HG02840 (cell line): ENCODE results near the gene ZNF142.
A peak's percentile ranks its signal among the peaks of the same experiment; 100 is the strongest.
"Not testable (repeated sequence)": the region's sequence is repeated elsewhere in the genome, so short reads cannot be mapped to it uniquely, and the experiment has no call there.

Source experiments
- ATAC-seq: cut with Tn5 transposase; IDR thresholded peaks from one replicate; pipeline ENCODE4 v1.9.1; 2021; ENCODE audit warnings: mild to moderate bottlenecking, moderate library complexity, moderate number of reproducible peaks; ENCODE audit not compliant: unreplicated experiment, low FRiP score

The ZNF142 gene, protein sequence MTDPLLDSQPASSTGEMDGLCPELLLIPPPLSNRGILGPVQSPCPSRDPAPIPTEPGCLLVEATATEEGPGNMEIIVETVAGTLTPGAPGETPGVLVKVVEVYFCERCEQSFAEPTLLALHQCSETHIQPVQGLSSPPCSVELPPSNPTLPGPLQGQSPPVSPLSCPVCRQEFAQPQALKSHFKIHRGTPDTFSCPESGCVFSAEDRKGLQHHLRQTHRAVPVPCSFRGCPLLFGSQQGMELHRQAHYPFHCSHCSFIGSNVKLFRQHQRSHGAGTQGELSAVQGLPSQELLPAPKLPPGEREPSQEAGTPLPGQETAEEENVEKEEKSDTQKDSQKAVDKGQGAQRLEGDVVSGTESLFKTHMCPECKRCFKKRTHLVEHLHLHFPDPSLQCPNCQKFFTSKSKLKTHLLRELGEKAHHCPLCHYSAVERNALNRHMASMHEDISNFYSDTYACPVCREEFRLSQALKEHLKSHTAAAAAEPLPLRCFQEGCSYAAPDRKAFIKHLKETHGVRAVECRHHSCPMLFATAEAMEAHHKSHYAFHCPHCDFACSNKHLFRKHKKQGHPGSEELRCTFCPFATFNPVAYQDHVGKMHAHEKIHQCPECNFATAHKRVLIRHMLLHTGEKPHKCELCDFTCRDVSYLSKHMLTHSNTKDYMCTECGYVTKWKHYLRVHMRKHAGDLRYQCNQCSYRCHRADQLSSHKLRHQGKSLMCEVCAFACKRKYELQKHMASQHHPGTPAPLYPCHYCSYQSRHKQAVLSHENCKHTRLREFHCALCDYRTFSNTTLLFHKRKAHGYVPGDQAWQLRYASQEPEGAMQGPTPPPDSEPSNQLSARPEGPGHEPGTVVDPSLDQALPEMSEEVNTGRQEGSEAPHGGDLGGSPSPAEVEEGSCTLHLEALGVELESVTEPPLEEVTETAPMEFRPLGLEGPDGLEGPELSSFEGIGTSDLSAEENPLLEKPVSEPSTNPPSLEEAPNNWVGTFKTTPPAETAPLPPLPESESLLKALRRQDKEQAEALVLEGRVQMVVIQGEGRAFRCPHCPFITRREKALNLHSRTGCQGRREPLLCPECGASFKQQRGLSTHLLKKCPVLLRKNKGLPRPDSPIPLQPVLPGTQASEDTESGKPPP (N-terminal part only)

DNA sequence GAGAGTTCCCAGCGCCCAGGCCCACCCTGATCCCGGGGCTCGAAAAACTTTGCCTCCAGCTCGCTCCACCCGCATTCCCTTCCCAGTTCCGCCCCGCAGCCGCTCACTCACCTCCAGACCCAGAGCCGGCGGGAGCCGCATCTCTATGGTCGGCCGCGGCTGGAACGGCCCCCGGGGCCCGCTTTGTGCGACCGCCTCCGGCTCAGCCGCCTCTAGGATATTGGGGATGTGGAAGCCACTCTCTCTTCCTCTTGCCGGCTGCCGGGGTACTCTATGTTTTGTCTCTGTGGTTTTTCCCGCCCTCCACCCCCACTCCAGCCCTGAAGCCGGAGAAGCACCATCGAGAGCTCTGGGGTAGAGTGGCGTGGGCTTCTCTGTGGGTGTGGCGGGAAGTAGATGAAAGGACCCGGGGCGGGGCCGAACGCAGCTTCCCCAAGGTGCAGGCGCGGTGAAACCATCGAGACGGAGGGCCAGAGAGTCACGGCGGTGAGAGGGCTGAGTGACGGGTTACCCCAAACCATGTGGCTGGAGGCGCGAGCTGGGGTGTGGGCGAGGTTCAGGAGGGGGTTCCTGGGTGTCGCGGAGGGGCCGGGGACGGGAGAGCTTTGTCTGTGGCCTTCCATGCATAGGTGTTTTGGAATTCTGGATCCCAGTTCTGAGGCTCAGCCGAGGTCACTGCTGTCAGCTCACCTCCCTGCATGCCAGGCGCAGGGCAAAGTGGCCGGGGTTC lies at the start of gene ZNF142, which contains the start of gene BCS1L:
TSS of gene ZNF142 (minus strand) at position 366 of the 730 bp plus-strand sequence. CDS start 3,194 bp downstream, outside the sequence.
TSS of gene BCS1L (plus strand) at position 426 of the 730 bp plus-strand sequence. CDS start 1,305 bp downstream, outside the sequence.
- ATAC-seq: peak; percentile 93

DNA sequence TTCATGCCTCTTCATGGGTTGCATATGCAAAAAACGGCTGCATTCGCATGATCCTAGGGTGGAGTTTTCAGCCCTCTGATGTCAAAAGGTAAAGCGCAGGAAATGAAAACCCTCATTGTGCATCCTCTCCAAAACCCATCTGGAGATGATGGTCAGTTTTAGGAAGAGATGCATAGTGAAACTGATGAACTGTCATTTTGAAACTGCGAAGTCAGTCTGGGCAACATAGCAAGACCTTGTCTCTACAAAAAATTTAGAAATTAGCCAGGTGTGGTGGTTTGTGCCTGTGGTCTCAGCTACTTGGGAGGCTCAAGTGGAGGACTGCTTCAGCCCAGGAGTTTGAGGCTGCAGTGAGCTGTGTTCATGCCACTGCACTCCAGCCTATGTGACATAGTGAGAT lies 48.7 kb upstream of the ZNF142 start:
- ATAC-seq: no peak

DNA sequence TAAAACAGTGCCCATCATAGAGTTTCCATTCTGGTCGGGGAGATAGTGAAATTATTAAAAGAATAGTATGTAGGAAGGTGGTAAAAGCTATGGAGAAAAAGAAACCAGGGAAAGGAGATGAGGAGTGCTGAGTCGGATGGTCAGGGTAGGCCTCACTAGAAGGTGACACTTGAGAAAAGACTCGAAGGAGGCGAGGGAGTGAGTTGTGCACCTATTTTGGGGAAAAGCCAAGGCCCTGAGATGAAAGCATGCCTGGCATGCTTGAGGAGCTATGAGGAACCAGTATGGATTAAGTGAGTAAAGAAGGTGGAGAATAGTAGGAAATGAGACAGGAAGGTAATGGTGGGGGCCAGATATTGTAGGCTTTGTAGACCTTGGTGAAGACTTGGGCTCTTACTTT lies 43.9 kb upstream of the ZNF142 start:
- ATAC-seq: no peak

DNA sequence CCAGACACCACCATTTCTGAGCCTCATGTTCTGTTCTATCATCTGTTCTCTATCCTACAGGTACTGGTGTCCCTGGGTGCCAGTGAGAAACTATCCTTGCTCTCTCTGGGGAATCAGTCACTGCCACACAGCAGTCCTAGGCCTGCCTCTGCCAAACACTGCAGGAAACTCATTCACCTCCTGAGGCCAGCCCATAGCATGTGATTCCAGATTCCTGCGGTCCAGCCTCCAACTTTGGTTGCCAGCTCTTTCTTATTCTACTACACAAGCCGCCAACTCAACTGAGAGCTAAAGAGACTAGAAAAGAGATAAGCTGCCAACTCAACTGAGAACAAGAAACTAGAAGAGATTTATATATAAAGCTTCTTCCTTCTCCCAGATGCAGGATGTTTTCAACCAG lies 42.4 kb upstream of the ZNF142 start:
- no peak for ATAC-seq

DNA sequence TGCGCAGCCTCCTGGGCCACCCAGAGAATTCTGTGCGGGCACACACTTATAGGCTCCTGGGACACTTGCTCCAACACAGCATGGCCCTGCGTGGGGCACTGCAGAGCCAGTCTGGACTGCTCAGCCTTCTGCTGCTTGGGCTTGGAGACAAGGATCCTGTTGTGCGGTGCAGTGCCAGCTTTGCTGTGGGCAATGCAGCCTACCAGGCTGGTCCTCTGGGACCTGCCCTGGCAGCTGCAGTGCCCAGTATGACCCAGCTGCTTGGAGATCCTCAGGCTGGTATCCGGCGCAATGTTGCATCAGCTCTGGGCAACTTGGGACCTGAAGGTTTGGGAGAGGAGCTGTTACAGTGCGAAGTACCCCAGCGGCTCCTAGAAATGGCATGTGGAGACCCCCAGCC lies 39.5 kb upstream of the ZNF142 start:
- no peak for ATAC-seq

DNA sequence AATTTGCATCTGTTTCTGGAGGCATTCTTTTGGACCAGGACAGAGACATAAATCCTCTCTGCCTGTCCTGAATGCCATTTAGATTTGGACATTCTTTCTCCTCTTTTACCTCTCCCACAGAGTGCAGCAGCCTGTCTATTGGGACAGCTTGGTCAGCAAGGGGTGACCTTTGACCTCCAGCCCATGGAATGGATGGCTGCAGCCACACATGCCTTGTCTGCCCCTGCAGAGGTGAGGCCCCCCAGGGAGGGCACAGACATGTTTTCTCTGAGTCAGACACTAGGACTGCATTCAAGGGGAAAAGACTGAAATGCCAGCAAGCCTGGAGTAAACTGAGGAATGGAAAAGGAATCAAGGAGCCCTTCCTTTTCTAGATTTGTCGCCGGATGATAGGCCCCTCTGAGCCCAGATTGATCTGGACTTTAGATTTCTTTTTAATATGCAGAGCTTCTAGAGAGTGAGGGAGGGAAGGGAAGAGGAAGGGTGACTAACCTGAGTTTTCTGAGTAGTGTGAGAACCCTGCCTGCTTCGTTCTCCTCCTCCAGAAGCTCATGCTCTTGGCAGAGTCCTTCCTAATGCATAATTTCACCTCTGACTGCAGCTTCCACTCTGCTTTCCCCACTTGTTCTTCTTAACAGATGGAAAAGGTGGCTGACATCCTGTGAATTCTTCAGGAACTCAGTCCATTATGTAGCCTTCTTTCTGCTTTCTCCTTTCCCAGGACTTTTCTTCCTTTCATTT lies 35.2 kb upstream of the ZNF142 start:
- no peak for ATAC-seq

DNA sequence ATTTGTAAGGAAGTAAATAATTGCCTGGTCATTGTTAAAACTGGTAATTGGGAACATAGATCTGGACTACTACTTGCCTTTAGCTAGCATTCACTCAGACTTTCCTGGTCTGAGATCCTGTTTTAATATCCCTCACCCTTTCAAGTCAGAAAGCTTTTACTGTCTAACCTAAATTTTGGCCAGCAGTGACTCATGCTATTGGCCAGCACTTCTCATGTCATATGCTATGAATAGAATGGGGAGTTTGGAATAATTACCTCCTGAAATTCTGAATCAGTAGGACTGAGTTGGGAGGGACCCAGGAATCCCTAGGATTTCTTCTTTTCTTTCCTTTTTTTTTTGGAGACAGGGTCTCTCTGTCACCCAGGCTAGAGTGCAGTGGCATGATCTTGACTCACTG lies 31.8 kb upstream of the ZNF142 start:
- ATAC-seq: no peak

DNA sequence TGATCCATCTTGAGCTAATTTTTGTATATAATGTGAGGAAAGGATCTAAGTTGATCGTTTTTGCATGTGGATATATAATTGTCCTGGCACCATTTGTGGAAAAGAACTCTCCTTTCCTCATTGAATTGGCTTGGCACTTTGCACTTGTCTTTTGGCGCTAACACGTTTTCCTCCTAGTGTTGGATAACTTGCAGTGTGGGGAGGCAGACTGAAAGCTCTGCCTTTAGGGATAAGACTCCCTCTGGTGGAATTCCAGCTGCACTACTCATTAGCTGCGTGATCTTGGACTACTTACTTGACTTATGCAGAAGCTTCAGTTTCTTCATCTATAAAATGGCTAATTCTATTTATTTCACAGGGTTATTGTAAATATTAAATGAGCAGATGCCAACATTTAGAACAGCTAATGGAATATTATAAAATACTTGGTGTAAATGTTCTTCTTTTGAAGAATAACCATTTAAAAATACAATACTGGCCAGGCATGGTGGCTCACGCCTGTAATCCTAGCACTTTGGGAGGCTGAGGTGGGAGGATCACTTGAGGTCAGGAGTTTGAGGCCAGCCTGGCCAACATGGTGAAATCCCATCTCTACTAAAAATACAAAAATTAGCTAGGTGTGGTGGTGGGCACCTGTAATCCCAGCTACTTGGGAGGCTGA lies 28.1 kb upstream of the ZNF142 start:
- ATAC-seq: not testable (repeated sequence)

DNA sequence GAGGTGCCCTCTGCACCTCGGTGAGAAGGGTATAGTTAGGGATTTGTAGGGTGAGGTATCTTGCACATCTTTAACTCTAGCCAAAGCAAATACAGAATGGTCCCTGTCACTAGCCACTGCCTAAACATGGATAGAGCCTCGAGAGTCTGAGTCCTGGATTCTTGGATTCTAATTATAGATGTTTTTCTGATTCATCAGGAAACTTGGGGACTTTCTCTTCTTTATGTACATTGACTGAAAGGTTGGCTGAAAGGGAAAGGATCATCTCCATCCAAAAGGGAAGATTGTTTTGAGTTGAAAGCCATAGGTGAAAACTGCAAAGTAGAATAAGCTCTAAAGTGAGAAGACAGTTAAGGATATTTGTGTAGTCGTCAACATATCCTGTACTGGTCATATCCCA lies 20.6 kb upstream of the ZNF142 start:
- no peak for ATAC-seq

DNA sequence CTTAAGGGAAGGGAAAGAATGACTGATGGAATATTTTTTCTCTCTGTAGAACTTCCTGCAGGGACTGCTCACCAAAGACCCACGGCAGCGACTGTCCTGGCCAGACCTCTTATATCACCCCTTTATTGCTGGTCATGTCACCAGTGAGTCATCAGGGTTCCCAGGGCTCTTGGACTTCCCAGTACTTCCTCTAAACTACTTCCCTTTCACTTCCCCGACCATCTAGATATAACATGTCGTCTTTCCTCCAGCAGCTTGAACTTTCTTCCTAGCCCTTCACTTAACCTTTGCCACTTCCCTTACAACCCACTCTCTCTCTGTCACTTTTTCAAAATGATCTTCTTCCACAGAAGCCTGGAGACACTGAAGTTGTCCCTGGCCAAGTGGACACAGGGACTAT lies 19.7 kb upstream of the ZNF142 start:
- ATAC-seq: no peak

DNA sequence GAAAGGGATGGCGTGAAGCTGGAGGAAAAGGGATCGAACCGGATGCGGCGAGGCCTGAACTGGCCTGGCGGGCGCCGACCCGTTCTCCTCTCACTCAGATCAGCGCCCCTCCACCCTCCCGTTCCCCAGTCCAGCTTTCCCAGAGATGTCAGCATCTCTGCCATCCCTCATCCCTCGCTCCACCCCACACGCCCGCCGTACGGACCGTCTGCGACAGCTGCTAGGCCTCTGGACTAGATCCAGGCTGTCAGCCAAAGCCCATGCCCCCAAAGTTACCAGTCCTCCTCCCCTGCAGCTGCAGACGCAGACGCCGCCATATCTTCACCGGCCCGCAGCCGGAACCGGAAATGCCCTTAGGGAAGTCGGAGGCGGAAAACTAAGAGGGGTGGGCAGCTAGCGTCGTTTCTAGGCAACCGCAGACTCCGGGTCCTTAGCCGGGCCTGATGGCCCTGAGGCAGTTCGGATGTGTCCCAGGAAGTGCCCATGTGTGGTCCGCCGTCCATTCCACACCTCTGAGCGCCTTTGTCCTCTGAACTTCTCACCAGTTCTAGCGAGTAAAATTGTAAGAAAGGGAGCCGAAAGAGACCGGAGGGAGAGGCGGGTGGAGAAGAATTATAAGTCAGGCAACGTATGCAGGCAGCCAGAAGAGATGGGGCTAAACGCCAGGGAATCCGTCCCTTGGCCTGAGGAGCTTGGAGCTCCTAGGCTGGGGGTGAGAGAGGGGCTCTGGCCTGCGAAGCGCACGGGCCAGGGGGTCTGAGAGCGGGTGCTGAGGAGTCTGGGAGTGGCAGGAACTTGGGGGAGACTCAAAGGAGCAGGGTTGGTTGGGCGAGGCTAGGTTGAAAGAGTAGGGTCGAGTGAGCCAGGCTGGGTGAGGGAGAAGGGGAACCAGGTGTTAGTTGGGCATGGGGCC lies 12.5 kb upstream of the ZNF142 start, which contains the start of the genes RNF25 and STK36:
TSS of gene RNF25 (minus strand) at position 349 of the 913 bp plus-strand sequence. CDS start at position 317, 32 bp downstream.
TSS of gene STK36 (plus strand) at position 433 of the 913 bp plus-strand sequence. CDS start 744 bp downstream, outside the sequence.
- ATAC-seq: peak; percentile 97

DNA sequence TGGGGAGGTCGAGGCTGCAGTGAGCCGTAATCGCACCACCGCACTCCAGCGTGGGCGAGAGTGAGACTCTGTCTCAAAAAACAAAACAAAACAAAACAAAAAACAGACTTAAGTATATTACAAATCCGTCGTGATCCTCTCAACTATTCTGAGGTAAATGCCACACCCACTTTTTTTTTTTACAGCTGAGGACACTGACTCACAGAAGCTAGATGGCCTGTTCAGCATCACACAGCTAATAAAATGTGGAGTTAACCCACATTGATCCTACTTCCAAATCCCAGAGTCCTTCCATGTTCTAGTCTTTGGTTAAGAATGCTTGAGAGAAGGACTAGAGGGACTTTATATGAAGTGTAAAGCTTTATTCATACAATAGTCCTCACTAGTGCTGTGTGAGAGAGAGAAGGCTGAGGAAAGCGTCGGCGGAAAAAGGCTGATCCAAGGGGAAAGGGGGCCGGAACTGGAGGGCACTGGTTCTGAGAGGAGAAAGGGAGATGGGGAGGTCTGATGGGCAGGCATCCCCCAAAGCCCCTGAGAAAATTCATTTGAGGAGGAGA lies 11.8 kb upstream of the ZNF142 start:
- ATAC-seq: no peak

DNA sequence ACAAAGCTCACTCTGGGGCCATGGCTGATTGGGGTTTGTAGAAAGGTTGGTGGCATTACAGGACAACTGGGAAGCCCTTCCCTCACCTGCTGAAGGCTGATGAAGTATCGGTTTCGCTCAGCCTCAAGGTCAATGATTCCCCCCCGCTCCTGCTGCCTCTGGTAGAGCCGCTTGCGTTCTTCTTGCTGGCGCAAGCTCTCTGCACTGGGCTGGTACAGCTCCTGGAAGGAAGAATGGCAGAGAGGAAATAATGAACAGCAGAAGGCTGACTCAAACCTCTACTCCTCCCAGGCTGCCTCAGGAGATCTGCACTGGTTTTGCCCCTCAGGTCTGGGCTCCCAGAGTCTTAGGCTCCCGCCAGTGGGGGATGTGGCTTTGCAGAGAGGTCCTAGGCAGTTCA lies 5.2 kb upstream of the ZNF142 start:
- no peak for ATAC-seq

DNA sequence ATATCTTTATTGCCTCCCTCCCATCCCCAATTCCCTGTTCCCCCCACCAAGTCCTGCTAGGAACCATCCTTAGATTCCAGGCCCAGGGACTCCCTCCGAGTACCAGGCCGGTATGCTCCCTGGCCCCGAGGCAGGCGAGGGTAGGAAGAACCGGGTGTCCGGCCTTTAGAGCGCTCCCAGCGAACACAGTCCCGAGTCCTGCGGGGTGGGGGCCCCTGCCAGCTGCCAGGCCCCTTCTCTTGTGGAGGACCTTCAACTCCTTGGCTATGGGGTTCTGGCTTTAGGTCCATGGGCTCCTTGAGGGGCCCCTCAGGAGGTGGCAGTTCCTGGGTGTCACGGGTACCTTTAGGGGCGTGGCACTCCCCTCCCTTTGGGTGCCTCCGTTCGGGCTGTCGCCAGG lies 4.5 kb upstream of the ZNF142 start:
- no peak for ATAC-seq

DNA sequence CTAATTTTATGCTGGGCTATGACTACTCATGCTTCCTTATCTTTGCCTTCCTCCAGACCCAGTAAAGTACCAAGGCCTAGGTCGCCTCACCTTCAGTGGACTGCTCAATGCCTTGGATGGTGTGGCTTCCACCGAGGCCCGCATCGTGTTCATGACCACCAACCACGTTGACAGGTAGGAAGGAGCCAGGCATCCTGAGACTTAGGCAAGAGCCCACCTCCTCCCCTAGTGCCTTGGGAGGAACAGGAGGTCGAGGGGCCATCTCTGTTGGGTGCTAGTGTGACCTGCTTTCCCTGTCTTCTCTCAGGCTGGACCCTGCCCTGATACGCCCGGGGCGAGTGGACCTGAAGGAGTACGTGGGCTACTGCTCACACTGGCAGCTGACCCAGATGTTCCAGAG lies 3.4 kb upstream of the ZNF142 start:
- no peak for ATAC-seq

DNA sequence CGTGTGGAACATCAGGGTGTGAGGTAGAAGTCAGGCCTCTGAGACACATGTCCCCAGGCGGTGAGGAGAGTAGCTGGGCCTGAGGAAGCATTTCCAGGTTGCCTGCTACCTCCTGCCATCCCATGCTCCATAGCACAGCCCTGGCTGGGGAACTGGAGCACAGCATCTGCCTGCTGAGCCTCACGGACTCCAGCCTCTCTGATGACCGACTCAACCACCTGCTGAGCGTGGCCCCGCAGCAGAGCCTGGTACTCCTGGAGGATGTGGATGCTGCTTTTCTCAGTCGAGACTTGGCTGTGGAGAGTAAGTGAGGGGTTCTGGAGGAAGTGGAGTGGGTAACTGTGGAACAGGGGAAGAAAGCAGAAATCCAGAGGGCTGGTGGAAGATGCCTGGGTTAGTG lies 3.0 kb upstream of the ZNF142 start:
- no peak for ATAC-seq

DNA sequence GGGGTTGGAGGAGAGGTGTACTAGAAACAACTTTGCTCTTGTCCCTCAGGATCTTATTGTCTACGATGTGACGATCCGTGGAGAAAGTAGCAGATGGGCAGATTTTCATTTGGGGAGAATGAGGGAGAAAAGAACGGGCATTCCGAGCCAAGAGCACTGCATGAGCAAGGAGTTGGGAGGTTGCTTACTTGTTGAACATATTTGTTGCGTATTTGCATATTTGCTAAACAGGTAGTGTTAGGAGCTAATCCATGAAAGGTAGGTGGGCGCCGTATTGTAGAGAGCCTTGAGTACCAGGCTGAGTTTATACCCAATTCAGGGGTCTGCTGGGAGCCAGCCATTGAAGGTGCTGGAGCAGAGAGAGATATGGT lies 550 bp upstream of the ZNF142 start:
- peak; percentile 1 for ATAC-seq
